ENCODE results near the gene ESRRG.

DNA sequence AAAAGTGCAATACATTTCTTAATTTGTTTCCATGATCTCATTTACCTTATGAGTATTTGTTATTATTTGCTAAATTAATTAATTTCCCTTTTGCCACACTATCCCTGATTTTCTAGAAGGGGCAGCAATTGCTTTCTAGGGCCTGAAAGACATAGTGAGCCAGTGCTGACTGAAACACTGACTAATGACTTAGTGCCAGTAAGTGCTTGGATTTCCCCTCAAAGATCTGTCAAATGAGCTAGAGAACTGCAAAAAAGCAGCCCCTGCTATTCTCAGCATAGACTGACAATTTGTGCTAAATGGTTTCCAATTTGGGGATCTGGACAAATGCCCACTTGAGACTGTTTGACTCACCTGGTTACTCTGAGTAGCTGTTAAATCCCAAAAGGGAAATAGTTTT, 264.4 kb downstream of the ESRRG start:
- TF ChIP-seq, protein P1, sequence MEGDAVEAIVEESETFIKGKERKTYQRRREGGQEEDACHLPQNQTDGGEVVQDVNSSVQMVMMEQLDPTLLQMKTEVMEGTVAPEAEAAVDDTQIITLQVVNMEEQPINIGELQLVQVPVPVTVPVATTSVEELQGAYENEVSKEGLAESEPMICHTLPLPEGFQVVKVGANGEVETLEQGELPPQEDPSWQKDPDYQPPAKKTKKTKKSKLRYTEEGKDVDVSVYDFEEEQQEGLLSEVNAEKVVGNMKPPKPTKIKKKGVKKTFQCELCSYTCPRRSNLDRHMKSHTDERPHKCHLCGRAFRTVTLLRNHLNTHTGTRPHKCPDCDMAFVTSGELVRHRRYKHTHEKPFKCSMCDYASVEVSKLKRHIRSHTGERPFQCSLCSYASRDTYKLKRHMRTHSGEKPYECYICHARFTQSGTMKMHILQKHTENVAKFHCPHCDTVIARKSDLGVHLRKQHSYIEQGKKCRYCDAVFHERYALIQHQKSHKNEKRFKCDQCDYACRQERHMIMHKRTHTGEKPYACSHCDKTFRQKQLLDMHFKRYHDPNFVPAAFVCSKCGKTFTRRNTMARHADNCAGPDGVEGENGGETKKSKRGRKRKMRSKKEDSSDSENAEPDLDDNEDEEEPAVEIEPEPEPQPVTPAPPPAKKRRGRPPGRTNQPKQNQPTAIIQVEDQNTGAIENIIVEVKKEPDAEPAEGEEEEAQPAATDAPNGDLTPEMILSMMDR (IDR thresholded peaks at IDR 0.05): no peak
- TF ChIP-seq POLR2A (IDR thresholded peaks at IDR 0.05) (no peak), POLR2AphosphoS5 (IDR thresholded peaks at IDR 0.05) (no peak), EP300 (IDR thresholded peaks at IDR 0.05) (no peak)
